Upper lobe of right lung (tissue), 1 donor: ENCODE results near the gene FZD1. TPM values are rescaled to one million over a fixed set of nuclear protein-coding genes. Genes with fewer than 3 reads are reported as not detected.

Experiments used
- ATAC-seq: fragments of 200-7000 bp; cut with Tn5 transposase; one replicate; pipeline ENCODE4 v1.9.1; 2020; ENCODE audit warnings: mild to moderate bottlenecking, moderate library complexity
- DNase-seq: peaks from one replicate; pipeline ENCODE4 v3.0.0-alpha.2; 2020
- H3K27ac ChIP-seq: fragments of 200-600 bp; one replicate; pipeline ENCODE4 v1.8.0; 2022
- H3K27me3 ChIP-seq: fragments of 200-600 bp; one replicate; pipeline ENCODE4 v1.8.0; 2022; ENCODE audit warnings: mild to moderate bottlenecking
- H3K36me3 ChIP-seq: fragments of 200-600 bp; one replicate; pipeline ENCODE4 v1.8.0; 2022
- H3K4me1 ChIP-seq: fragments of 200-600 bp; one replicate; pipeline ENCODE4 v1.8.0; 2022
- H3K4me3 ChIP-seq: fragments of 200-600 bp; one replicate; pipeline ENCODE4 v1.8.0; 2022; ENCODE audit warnings: mild to moderate bottlenecking
- H3K9me3 ChIP-seq: fragments of 200-600 bp; one replicate; pipeline ENCODE4 v1.8.0; 2022
- CTCF ChIP-seq: fragments of 200-600 bp; IDR thresholded peaks from one replicate; pipeline ENCODE4 v1.8.0; 2022; ENCODE audit warnings: antibody characterized with exemption
- intact Hi-C: fragments of 100-400 bp; cut with DNase I; formaldehyde crosslinking; loops from one replicate; pipeline ENCODE4 v1.11.0; 2022
- total RNA-seq: library from RNA; stranded (reverse); fragmentation: NEBNext Ultra II Directional; extraction: Animal tissue kit (Norgen Biotek cat#: 25700); gene quantifications from one replicate; pipeline ENCODE4 v1.2.1, GENCODE V29; 2021
- donor health status: DM: no; HTN: yes; CAD: no; lungs with severe emphysema.

Gene FZD1
- total RNA-seq, 1 donor from 2014 or later, result 25.7 TPM

- DNase-seq (no peak), ATAC-seq (no peak)
- no peak overlapping the region for H3K27ac ChIP-seq
- no peak for TF ChIP-seq CTCF
- H3K4me3 ChIP-seq, result no peak overlapping the region
- H3K4me1 ChIP-seq, result no peaks in the 10 kb centered on the region
- intact Hi-C loops, result no loop called here
- no peaks in the 10 kb centered on the region for H3K27me3 ChIP-seq
- no peaks in the 10 kb centered on the region for H3K9me3 ChIP-seq
- no peaks in the 10 kb centered on the region for H3K36me3 ChIP-seq
Measured at GRCh38 chr7:91292506-91292905, 28.3 kb downstream of the FZD1 start.

- Histone ChIP-seq H3K27ac (no peak overlapping the region), H3K36me3 (no peaks in the 10 kb centered on the region), H3K27me3 (no peaks in the 10 kb centered on the region), H3K9me3 (no peaks in the 10 kb centered on the region), H3K4me3 (no peak overlapping the region), H3K4me1 (no peaks in the 10 kb centered on the region)
- TF ChIP-seq CTCF, result no peak
- ATAC-seq, result no peak
- intact Hi-C loops, result no loop called here
- no peak for DNase-seq
Measured at GRCh38 chr7:91293136-91293535, 28.9 kb downstream of the FZD1 start.

GRCh38 chr7:91293840-91294239, 29.6 kb downstream of the FZD1 start:
- Histone ChIP-seq H3K27ac (no peak overlapping the region), H3K4me1 (no peaks in the 10 kb centered on the region), H3K27me3 (no peaks in the 10 kb centered on the region), H3K36me3 (no peaks in the 10 kb centered on the region), H3K4me3 (no peak overlapping the region), H3K9me3 (no peaks in the 10 kb centered on the region)
- DNase-seq (no peak), ATAC-seq (no peak)
- intact Hi-C loops, result no loop called here
- no peak for TF ChIP-seq CTCF

GRCh38 chr7:91294639-91295220, 30.5 kb downstream of the FZD1 start:
- H3K4me3 ChIP-seq, result no peak overlapping the region
- no peak for TF ChIP-seq CTCF
- ATAC-seq (no peak), DNase-seq (no peak)
- H3K27me3 ChIP-seq, result no peaks in the 10 kb centered on the region
- H3K36me3 ChIP-seq, result no peaks in the 10 kb centered on the region
- intact Hi-C loops, result no loop called here
- no peaks in the 10 kb centered on the region for H3K4me1 ChIP-seq
- H3K27ac ChIP-seq, result no peak overlapping the region
- H3K9me3 ChIP-seq, result no peaks in the 10 kb centered on the region

- H3K4me3 ChIP-seq, result no peak overlapping the region
- no peak for TF ChIP-seq CTCF
- no peaks in the 10 kb centered on the region for H3K27me3 ChIP-seq
- H3K27ac ChIP-seq, result no peak overlapping the region
- DNase-seq (no peak), ATAC-seq (no peak)
- intact Hi-C loops, result no loop called here
- no peaks in the 10 kb centered on the region for H3K9me3 ChIP-seq
- no peaks in the 10 kb centered on the region for H3K36me3 ChIP-seq
- H3K4me1 ChIP-seq, result no peaks in the 10 kb centered on the region
Measured at GRCh38 chr7:91295576-91295975, 31.3 kb downstream of the FZD1 start.

GRCh38 chr7:91297939-91298338, 33.7 kb downstream of the FZD1 start:
- H3K4me1 ChIP-seq, result no peaks in the 10 kb centered on the region
- no peaks in the 10 kb centered on the region for H3K27me3 ChIP-seq
- intact Hi-C loops, result no loop called here
- no peak for ATAC-seq
- no peak overlapping the region for H3K27ac ChIP-seq
- no peaks in the 10 kb centered on the region for H3K9me3 ChIP-seq
- no peak for DNase-seq
- TF ChIP-seq CTCF, result no peak
- no peaks in the 10 kb centered on the region for H3K36me3 ChIP-seq
- H3K4me3 ChIP-seq, result no peak overlapping the region
